ENCODE measurements around the gene CYB5R4. TPM values are rescaled to one million over a fixed set of nuclear protein-coding genes. Genes with fewer than 3 reads are reported as not detected.

Gene CYB5R4
- polyA plus RNA-seq, 4 donors: 8.3 to 11.6 (median 9.8) TPM

GRCh38 chr6:83974409-83975050, 115.0 kb downstream of the CYB5R4 start:
- no peak for DNase-seq (ENCODE audit: low read depth in 4 of 4, low spot score in 2 of 4)

- peak in 1 of 4 donors; percentile 8 for DNase-seq (ENCODE audit: low read depth in 4 of 4, low spot score in 2 of 4)
These were observed 116.7 kb downstream of the CYB5R4 start for GRCh38 chr6:83976037-83976755.

GRCh38 chr6:83976871-83977270, 117.4 kb downstream of the CYB5R4 start:
- DNase-seq (ENCODE audit: low read depth in 4 of 4, low spot score in 2 of 4): no peak

GRCh38 chr6:83978324-83978734, 118.8 kb downstream of the CYB5R4 start:
- DNase-seq (ENCODE audit: low read depth in 4 of 4, low spot score in 2 of 4): no peak

GRCh38 chr6:83978997-83979396, 119.5 kb downstream of the CYB5R4 start:
- no peak for DNase-seq (ENCODE audit: low read depth in 4 of 4, low spot score in 2 of 4)

GRCh38 chr6:83984411-83984810, 124.9 kb downstream of the CYB5R4 start:
- DNase-seq (ENCODE audit: low read depth in 4 of 4, low spot score in 2 of 4): no peak

GRCh38 chr6:83985308-83985713, 125.8 kb downstream of the CYB5R4 start:
- DNase-seq (ENCODE audit: low read depth in 4 of 4, low spot score in 2 of 4): no peak

GRCh38 chr6:83985715-83986114, 126.2 kb downstream of the CYB5R4 start:
- no peak for DNase-seq (ENCODE audit: low read depth in 4 of 4, low spot score in 2 of 4)

GRCh38 chr6:83998021-83998584, 138.6 kb downstream of the CYB5R4 start:
- no peak for DNase-seq (ENCODE audit: low read depth in 4 of 4, low spot score in 2 of 4)

- no peak for DNase-seq (ENCODE audit: low read depth in 4 of 4, low spot score in 2 of 4)
These were observed 141.6 kb downstream of the CYB5R4 start for GRCh38 chr6:84001119-84001518.

GRCh38 chr6:84002226-84002625, 142.7 kb downstream of the CYB5R4 start:
- no peak for DNase-seq (ENCODE audit: low read depth in 4 of 4, low spot score in 2 of 4)

GRCh38 chr6:84003131-84003530, 143.6 kb downstream of the CYB5R4 start:
- no peak for DNase-seq (ENCODE audit: low read depth in 4 of 4, low spot score in 2 of 4)

GRCh38 chr6:84003654-84004053, 144.2 kb downstream of the CYB5R4 start:
- DNase-seq (ENCODE audit: low read depth in 4 of 4, low spot score in 2 of 4): no peak

- no peak for DNase-seq (ENCODE audit: low read depth in 4 of 4, low spot score in 2 of 4)
These were observed 148.4 kb downstream of the CYB5R4 start for GRCh38 chr6:84007871-84008270.

GRCh38 chr6:84013354-84013753, 153.9 kb downstream of the CYB5R4 start:
- no peak for DNase-seq (ENCODE audit: low read depth in 4 of 4, low spot score in 2 of 4)

- no peak for DNase-seq (ENCODE audit: low read depth in 4 of 4, low spot score in 2 of 4)
These were observed 154.4 kb downstream of the CYB5R4 start for GRCh38 chr6:84013931-84014330.

- DNase-seq (ENCODE audit: low read depth in 4 of 4, low spot score in 2 of 4): no peak
These were observed 156.5 kb downstream of the CYB5R4 start for GRCh38 chr6:84016029-84016428.

Other genes with a start within 250 kb of the CYB5R4 start
- gene SNAP91, start 150.6 kb upstream of the CYB5R4 start, polyA plus RNA-seq (ENCODE audit: insufficient read length in 4 of 4): under 1 TPM; 0.28 to 0.73 (median 0.60) TPM
- gene RIPPLY2, start 6.3 kb upstream of the CYB5R4 start, polyA plus RNA-seq (ENCODE audit: insufficient read length in 4 of 4): under 1 TPM in 1 of 4 donors, not detected in 3; 0.13 TPM
- gene MRAP2, start 174.1 kb downstream of the CYB5R4 start, polyA plus RNA-seq (ENCODE audit: insufficient read length in 4 of 4): 1 to 10 TPM; 2.3 to 4.1 (median 3.3) TPM

All from left renal cortex interstitium (tissue), 4 donors.